Subcutaneous adipose tissue (tissue), 4 donors: ENCODE measurements around the gene VGLL4. TPM values are rescaled to one million over a fixed set of nuclear protein-coding genes. Genes with fewer than 3 reads are reported as not detected.

ENCODE experiments used
- CTCF ChIP-seq: fragments of 450-650 bp; IDR thresholded peaks from one replicate; pipeline ENCODE4 v1.5.1; 2016; ENCODE audit warnings: low read depth, mild to moderate bottlenecking, control low read depth, antibody characterized with exemption, moderate library complexity
- total RNA-seq, 4 donors: library from RNA; depleted of rRNA; stranded (reverse); fragments of >200 nt; gene quantifications; one replicate each; pipeline ENCODE4 v1.1.0, GENCODE V29; 2016

Gene VGLL4
- total RNA-seq, 4 donors from 2014 or later, result 37.6 to 47.8 (median 40.4) TPM

GRCh38 chr3:11640009-11640673 is 3.6 kb downstream of the VGLL4 start:
- no peak for TF ChIP-seq CTCF

- no peak for TF ChIP-seq CTCF
These were observed 5.0 kb downstream of the VGLL4 start for GRCh38 chr3:11638495-11639358.

- no peak for TF ChIP-seq CTCF
These were observed 5.7 kb downstream of the VGLL4 start for GRCh38 chr3:11637901-11638458.

GRCh38 chr3:11636394-11636770 is 7.3 kb downstream of the VGLL4 start:
- TF ChIP-seq CTCF, result no peak

GRCh38 chr3:11635680-11636393 is 7.9 kb downstream of the VGLL4 start:
- no peak for TF ChIP-seq CTCF

GRCh38 chr3:11634974-11635612 is 8.6 kb downstream of the VGLL4 start:
- no peak for TF ChIP-seq CTCF
